Mammary epithelial cell (primary cell): Measurements from ENCODE around the gene UBR4.
"Not testable (repeated sequence)": the region's sequence is repeated elsewhere in the genome, so short reads cannot be mapped to it uniquely, and the experiment has no call there.

ENCODE experiments used
- EZH2 ChIP-seq: IDR thresholded peaks from 2 replicates; pipeline ENCODE4 v1.6.1; 2012; ENCODE audit warnings: low read length, inconsistent platforms, borderline replicate concordance
- TF ChIP-seq, protein P1 (sequence below), 2 donors: IDR thresholded peaks in 1 of 2; conservative IDR thresholded peaks in 1 of 2; 2 replicates each; pipeline ENCODE4 v1.5.1; 2011 to 2012; ENCODE audit warnings: inconsistent platforms in 2 of 2, low read length in 2 of 2, mild to moderate bottlenecking in 2 of 2, control low read depth in 1 of 2, low read depth in 1 of 2; ENCODE audit not compliant: insufficient read depth in 1 of 2; ENCODE audit errors: extremely low read depth in 1 of 2

GRCh38 chr1:19180265-19180657 lies 29.8 kb downstream of the UBR4 start:
- TF ChIP-seq, protein P1, sequence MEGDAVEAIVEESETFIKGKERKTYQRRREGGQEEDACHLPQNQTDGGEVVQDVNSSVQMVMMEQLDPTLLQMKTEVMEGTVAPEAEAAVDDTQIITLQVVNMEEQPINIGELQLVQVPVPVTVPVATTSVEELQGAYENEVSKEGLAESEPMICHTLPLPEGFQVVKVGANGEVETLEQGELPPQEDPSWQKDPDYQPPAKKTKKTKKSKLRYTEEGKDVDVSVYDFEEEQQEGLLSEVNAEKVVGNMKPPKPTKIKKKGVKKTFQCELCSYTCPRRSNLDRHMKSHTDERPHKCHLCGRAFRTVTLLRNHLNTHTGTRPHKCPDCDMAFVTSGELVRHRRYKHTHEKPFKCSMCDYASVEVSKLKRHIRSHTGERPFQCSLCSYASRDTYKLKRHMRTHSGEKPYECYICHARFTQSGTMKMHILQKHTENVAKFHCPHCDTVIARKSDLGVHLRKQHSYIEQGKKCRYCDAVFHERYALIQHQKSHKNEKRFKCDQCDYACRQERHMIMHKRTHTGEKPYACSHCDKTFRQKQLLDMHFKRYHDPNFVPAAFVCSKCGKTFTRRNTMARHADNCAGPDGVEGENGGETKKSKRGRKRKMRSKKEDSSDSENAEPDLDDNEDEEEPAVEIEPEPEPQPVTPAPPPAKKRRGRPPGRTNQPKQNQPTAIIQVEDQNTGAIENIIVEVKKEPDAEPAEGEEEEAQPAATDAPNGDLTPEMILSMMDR (conservative IDR thresholded peaks at IDR 0.05 in 1 of 2, IDR thresholded peaks at IDR 0.05 in 1 of 2; ENCODE audit: extremely low read depth in 1 of 2, insufficient read depth in 1 of 2, low read depth in 1 of 2, low read length in 2 of 2) = not testable (repeated sequence)
- not testable (repeated sequence) for TF ChIP-seq EZH2
